ENCODE results near the gene DIAPH2.

GRCh38 chrX:97609938-97610337, 925.3 kb downstream of the DIAPH2 start:
- TF ChIP-seq POLR2A (IDR thresholded peaks at IDR 0.05; ENCODE audit: borderline replicate concordance, extremely low read depth, insufficient read depth, insufficient read length), result no peak
- TF ChIP-seq, protein P1, sequence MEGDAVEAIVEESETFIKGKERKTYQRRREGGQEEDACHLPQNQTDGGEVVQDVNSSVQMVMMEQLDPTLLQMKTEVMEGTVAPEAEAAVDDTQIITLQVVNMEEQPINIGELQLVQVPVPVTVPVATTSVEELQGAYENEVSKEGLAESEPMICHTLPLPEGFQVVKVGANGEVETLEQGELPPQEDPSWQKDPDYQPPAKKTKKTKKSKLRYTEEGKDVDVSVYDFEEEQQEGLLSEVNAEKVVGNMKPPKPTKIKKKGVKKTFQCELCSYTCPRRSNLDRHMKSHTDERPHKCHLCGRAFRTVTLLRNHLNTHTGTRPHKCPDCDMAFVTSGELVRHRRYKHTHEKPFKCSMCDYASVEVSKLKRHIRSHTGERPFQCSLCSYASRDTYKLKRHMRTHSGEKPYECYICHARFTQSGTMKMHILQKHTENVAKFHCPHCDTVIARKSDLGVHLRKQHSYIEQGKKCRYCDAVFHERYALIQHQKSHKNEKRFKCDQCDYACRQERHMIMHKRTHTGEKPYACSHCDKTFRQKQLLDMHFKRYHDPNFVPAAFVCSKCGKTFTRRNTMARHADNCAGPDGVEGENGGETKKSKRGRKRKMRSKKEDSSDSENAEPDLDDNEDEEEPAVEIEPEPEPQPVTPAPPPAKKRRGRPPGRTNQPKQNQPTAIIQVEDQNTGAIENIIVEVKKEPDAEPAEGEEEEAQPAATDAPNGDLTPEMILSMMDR (IDR thresholded peaks at IDR 0.05 in 2 of 3, conservative IDR thresholded peaks at IDR 0.05 in 1 of 3; ENCODE audit: borderline replicate concordance in 1 of 3, insufficient read depth in 1 of 3, low read depth in 2 of 3, low read length in 2 of 3), result no peak

All from HCT116 (cell line).